ENCODE measurements around the gene FFAR3. TPM values are rescaled to one million over a fixed set of nuclear protein-coding genes. Genes with fewer than 3 reads are reported as not detected.

The FFAR3 gene
- polyA plus RNA-seq, 2 of the 4 experiments (the other 2 are of a cell fraction) = not detected

- ChIA-PET POLR2A (no interaction called here), CTCF (interaction anchor here (0.6 to 15.0 kb wide), 7 partner anchors 29 to 1437 kb away, joined by 3 to 368 read pairs (median 3); partner anchors contain the start of gene KRTDAP)
- FAIRE-seq = no peak
- no peak for ATAC-seq
- TF ChIP-seq NFE2L2 (conservative IDR thresholded peaks at IDR 0.05; ENCODE audit: low read length) = no peak
- no peak for TF ChIP-seq MAX (IDR thresholded peaks at IDR 0.05)
- no peak for TF ChIP-seq EHMT2 (IDR thresholded peaks at IDR 0.05; ENCODE audit: low read depth)
- TF ChIP-seq RCOR1 (IDR thresholded peaks at IDR 0.05; ENCODE audit: low read depth, low read length) = no peak
- TF ChIP-seq ZSCAN20 (CRISPR knock-in tag; IDR thresholded peaks at IDR 0.05) = no peak
- no peak for TF ChIP-seq CBX8 (IDR thresholded peaks at IDR 0.05)
- no peak for TF ChIP-seq ELK1 (IDR thresholded peaks at IDR 0.05; ENCODE audit: low read depth, low read length)
- TF ChIP-seq KDM5A (IDR thresholded peaks at IDR 0.05) = no peak
- TF ChIP-seq FOSB (CRISPR knock-in tag; IDR thresholded peaks at IDR 0.05) = no peak
- no peak for TF ChIP-seq HMGXB4 (CRISPR knock-in tag; IDR thresholded peaks at IDR 0.05; ENCODE audit: borderline replicate concordance)
- no peak for TF ChIP-seq CEBPB (IDR thresholded peaks at IDR 0.05)
- no peak for TF ChIP-seq POLR2AphosphoS2 (conservative IDR thresholded peaks at IDR 0.05; ENCODE audit: low read length)
- no peak for TF ChIP-seq EHF (CRISPR knock-in tag; IDR thresholded peaks at IDR 0.05)
- no peak for TF ChIP-seq PBX3 (IDR thresholded peaks at IDR 0.05)
- TF ChIP-seq JUN (IDR thresholded peaks at IDR 0.05) = no peak
- TF ChIP-seq ESRRA (IDR thresholded peaks at IDR 0.05; ENCODE audit: borderline replicate concordance, low read length) = no peak
- TF ChIP-seq TFCP2L1 (CRISPR knock-in tag; IDR thresholded peaks at IDR 0.05) = no peak
- no peak for TF ChIP-seq USF2 (IDR thresholded peaks at IDR 0.05)
- no peak for TF ChIP-seq SREBF2 (IDR thresholded peaks at IDR 0.05)
- TF ChIP-seq CTCF (IDR thresholded peaks at IDR 0.05) = no peak
- no peaks in the 10 kb centered on the region for H3K9me3 ChIP-seq
- DNase-seq (ENCODE audit: low read depth in 1 of 2, low spot score in 1 of 2) = no peak
- H3K4me3 ChIP-seq = no peak overlapping the region
- H3K27ac ChIP-seq = no peak overlapping the region
- WGBS (ENCODE audit: missing lambda C conversion rate) = 39% methylated on average over 7 of the region's 7 CpGs
- H3K4me2 ChIP-seq = no peak overlapping the region
- no peaks in the 10 kb centered on the region for H3K4me1 ChIP-seq
These were observed 10.3 kb upstream of the FFAR3 start for GRCh38 chr19:35347930-35348298.

Measured in A549 (cell line).